ENCODE measurements around the gene ACTL7A. TPM values are rescaled to one million over a fixed set of nuclear protein-coding genes. Genes with fewer than 3 reads are reported as not detected.

ACTL7A gene
- total and polyA plus RNA-seq, 2 of the 13 experiments (the other 11 are each of a cell fraction or from before 2014, with no cell fraction given), result not detected

- TF ChIP-seq ZNF343 (CRISPR knock-in tag; IDR thresholded peaks at IDR 0.05) (no peak), ZNF782 (CRISPR knock-in tag; IDR thresholded peaks at IDR 0.05; ENCODE audit: borderline replicate concordance) (no peak), CEBPB (IDR thresholded peaks at IDR 0.05; ENCODE audit: borderline replicate concordance, low read depth, low read length) (peak; percentile 83), FOXK1 (CRISPR knock-in tag; IDR thresholded peaks at IDR 0.05; ENCODE audit: borderline replicate concordance, low read depth) (no peak), ZMYM2 (CRISPR knock-in tag; IDR thresholded peaks at IDR 0.05) (0 out of 2 replicates have a peak, but pooled peaks have one; percentile 33), NFRKB (IDR thresholded peaks at IDR 0.05) (no peak), GABPA (IDR thresholded peaks at IDR 0.05; ENCODE audit: low read depth, low read length) (no peak), GABPA (CRISPR knock-in tag; IDR thresholded peaks at IDR 0.05; ENCODE audit: low read depth) (0 out of 2 replicates have a peak, but pooled peaks have one; percentile 28), SAP130 (CRISPR knock-in tag; IDR thresholded peaks at IDR 0.05; ENCODE audit: low read depth) (peak; percentile 96), HNRNPLL (IDR thresholded peaks at IDR 0.05; ENCODE audit: low read depth, low read length, poor library complexity, severe bottlenecking) (no peak), FOSL1 (CRISPR knock-in tag; IDR thresholded peaks at IDR 0.05; ENCODE audit: borderline replicate concordance) (peak; percentile 53; the same call in 1 of the 2 replicates), GFI1 (CRISPR knock-in tag; IDR thresholded peaks at IDR 0.05; ENCODE audit: borderline replicate concordance) (peak; percentile 89), HOXA3 (CRISPR knock-in tag; IDR thresholded peaks at IDR 0.05) (peak; percentile 63; the same call in 1 of the 2 replicates), ZNF775 (CRISPR knock-in tag; IDR thresholded peaks at IDR 0.05; ENCODE audit: borderline replicate concordance) (no peak), CBX1 (IDR thresholded peaks at IDR 0.05; ENCODE audit: low read depth) (no peak), GPN1 (CRISPR knock-in tag; IDR thresholded peaks at IDR 0.05; ENCODE audit: borderline replicate concordance) (no peak), SALL2 (CRISPR knock-in tag; IDR thresholded peaks at IDR 0.05) (no peak), AKNA (CRISPR knock-in tag; IDR thresholded peaks at IDR 0.05; ENCODE audit: borderline replicate concordance) (no peak), SETDB1 (CRISPR knock-in tag; IDR thresholded peaks at IDR 0.05; ENCODE audit: borderline replicate concordance) (no peak), CC2D1A (CRISPR knock-in tag; IDR thresholded peaks at IDR 0.05) (no peak), TRIM24 (CRISPR knock-in tag; IDR thresholded peaks at IDR 0.05) (0 out of 2 replicates have a peak, but pooled peaks have one; percentile 18)
- TF ChIP-seq, protein P1, sequence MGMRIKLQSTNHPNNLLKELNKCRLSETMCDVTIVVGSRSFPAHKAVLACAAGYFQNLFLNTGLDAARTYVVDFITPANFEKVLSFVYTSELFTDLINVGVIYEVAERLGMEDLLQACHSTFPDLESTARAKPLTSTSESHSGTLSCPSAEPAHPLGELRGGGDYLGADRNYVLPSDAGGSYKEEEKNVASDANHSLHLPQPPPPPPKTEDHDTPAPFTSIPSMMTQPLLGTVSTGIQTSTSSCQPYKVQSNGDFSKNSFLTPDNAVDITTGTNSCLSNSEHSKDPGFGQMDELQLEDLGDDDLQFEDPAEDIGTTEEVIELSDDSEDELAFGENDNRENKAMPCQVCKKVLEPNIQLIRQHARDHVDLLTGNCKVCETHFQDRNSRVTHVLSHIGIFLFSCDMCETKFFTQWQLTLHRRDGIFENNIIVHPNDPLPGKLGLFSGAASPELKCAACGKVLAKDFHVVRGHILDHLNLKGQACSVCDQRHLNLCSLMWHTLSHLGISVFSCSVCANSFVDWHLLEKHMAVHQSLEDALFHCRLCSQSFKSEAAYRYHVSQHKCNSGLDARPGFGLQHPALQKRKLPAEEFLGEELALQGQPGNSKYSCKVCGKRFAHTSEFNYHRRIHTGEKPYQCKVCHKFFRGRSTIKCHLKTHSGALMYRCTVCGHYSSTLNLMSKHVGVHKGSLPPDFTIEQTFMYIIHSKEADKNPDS (CRISPR knock-in tag; IDR thresholded peaks at IDR 0.05), result peak; percentile 97
- TF ChIP-seq, protein P2, sequence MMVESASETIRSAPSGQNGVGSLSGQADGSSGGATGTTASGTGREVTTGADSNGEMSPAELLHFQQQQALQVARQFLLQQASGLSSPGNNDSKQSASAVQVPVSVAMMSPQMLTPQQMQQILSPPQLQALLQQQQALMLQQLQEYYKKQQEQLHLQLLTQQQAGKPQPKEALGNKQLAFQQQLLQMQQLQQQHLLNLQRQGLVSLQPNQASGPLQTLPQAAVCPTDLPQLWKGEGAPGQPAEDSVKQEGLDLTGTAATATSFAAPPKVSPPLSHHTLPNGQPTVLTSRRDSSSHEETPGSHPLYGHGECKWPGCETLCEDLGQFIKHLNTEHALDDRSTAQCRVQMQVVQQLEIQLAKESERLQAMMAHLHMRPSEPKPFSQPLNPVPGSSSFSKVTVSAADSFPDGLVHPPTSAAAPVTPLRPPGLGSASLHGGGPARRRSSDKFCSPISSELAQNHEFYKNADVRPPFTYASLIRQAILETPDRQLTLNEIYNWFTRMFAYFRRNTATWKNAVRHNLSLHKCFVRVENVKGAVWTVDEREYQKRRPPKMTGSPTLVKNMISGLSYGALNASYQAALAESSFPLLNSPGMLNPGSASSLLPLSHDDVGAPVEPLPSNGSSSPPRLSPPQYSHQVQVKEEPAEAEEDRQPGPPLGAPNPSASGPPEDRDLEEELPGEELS (CRISPR knock-in tag; IDR thresholded peaks at IDR 0.05), result peak; percentile 84
Measured at GRCh38 chr9:108869092-108869725, 7.1 kb downstream of the ACTL7A start (continued).

All from HepG2 (cell line).